ENCODE data around the gene GAGE12F. TPM values are rescaled to one million over a fixed set of nuclear protein-coding genes. Genes with fewer than 3 reads are reported as not detected.
"Not testable (repeated sequence)": the region's sequence is repeated elsewhere in the genome, so short reads cannot be mapped to it uniquely, and the experiment has no call there.

Gene GAGE12F
- total and polyA plus RNA-seq, 2 of the 4 experiments (the other 2 are of a cell fraction): not detected

GRCh38 chrX:49568728-49569127, 8.1 kb downstream of the GAGE12F start:
- POLR2A ChIA-PET (ENCODE audit: unreplicated experiment): not testable (repeated sequence)

DNA sequence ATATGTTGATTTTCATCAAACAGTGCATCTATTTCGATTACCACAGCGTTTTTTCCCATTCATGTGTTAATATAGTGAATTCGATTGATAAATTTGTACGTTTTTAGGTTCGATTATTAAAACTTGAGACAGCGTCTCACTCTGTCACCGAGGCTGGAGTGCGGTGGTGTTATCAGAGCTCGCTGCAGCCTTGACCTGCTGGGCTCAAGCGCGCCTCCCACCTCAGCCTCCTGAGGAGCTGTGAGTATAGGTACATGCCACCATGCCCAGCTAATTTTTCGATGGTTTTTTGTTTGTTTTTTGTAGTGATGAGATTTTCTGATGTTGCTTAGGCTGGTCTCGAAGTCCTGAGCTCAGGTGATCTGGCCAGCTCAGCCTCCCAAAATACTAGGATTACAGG, 8.5 kb downstream of the GAGE12F start:
- H3K79me1 ChIP-seq (ENCODE audit: low read depth in 1 of 2, low read length in 2 of 2); H4K8ac ChIP-seq (ENCODE audit: low read depth in 2 of 2, low read length in 2 of 2); H3K9me3 ChIP-seq (ENCODE audit: control insufficient read depth, insufficient read depth, low read length); intact Hi-C loops (cut with micrococcal nuclease); H3K27me3 ChIP-seq (ENCODE audit: control insufficient read depth, insufficient read depth, low read length); H3K27ac ChIP-seq (ENCODE audit: insufficient read depth, low read length); H3K56ac ChIP-seq (ENCODE audit: extremely low read depth, insufficient read depth, low read length); H3K9me1 ChIP-seq (ENCODE audit: insufficient read depth, low read length); H2AK5ac ChIP-seq (ENCODE audit: low read depth, low read length); H3K9ac ChIP-seq (ENCODE audit: low read depth, low read length); ATAC-seq (ENCODE audit: low read depth); H3K4me2 ChIP-seq (ENCODE audit: low read depth, low read length); H2BK20ac ChIP-seq (ENCODE audit: low read depth, low read length); H2BK5ac ChIP-seq (ENCODE audit: low read depth, low read length, poor library complexity, severe bottlenecking); CTCF ChIA-PET; H3K36me3 ChIP-seq (ENCODE audit: control insufficient read depth, insufficient read depth, low read length); H2AFZ ChIP-seq (replicated peaks; ENCODE audit: low read length, poor library complexity); H3K4me3 ChIP-seq (ENCODE audit: insufficient read depth, low read depth, low read length); POLR2A ChIA-PET (ENCODE audit: unreplicated experiment); H4K20me1 ChIP-seq (ENCODE audit: insufficient read depth, low read length); DNase-seq; H4K91ac ChIP-seq (ENCODE audit: insufficient read depth, low read depth, low read length); H2AK9ac ChIP-seq (replicated peaks; ENCODE audit: low read depth, low read length, poor library complexity); H2BK15ac ChIP-seq (ENCODE audit: low read depth, low read length); H3K23ac ChIP-seq (ENCODE audit: low read depth, low read length); H3K14ac ChIP-seq (replicated peaks; ENCODE audit: low read depth, low read length); BruUV-seq (replicated peaks); H3K18ac ChIP-seq (ENCODE audit: low read depth, low read length); H2BK120ac ChIP-seq (ENCODE audit: low read depth, low read length); dilution Hi-C loops (cut with HindIII; ENCODE audit: low sequenced_read_pairs, unreplicated experiment); H3K4me1 ChIP-seq (ENCODE audit: control insufficient read depth, insufficient read depth, low read length); in situ Hi-C loops (cut with MboI; ENCODE audit: low sequenced_read_pairs); H3K4ac ChIP-seq (ENCODE audit: low read depth, low read length); H4K5ac ChIP-seq (ENCODE audit: low read depth, low read length): not testable (repeated sequence)
- no CpG with 5 or more reads among the region's 13 CpGs for WGBS, 2 experiments (ENCODE audit: extremely low coverage in 2 of 2, insufficient read length in 1 of 2)

More at GRCh38 chrX:49568728-49569127, 8.1 kb downstream of the GAGE12F start:
- intact Hi-C loops (cut with micrococcal nuclease); H3K4me2 ChIP-seq (ENCODE audit: low read depth, low read length); H2BK20ac ChIP-seq (ENCODE audit: low read depth, low read length); H3K9me1 ChIP-seq (ENCODE audit: insufficient read depth, low read length); H3K56ac ChIP-seq (ENCODE audit: extremely low read depth, insufficient read depth, low read length); H3K4me3 ChIP-seq (ENCODE audit: insufficient read depth, low read depth, low read length); H3K14ac ChIP-seq (replicated peaks; ENCODE audit: low read depth, low read length); H2AK5ac ChIP-seq (ENCODE audit: low read depth, low read length); BruUV-seq (replicated peaks); H3K79me1 ChIP-seq (ENCODE audit: low read depth in 1 of 2, low read length in 2 of 2); H3K23ac ChIP-seq (ENCODE audit: low read depth, low read length); DNase-seq; H2BK5ac ChIP-seq (ENCODE audit: low read depth, low read length, poor library complexity, severe bottlenecking); H4K91ac ChIP-seq (ENCODE audit: insufficient read depth, low read depth, low read length); H3K9me3 ChIP-seq (ENCODE audit: control insufficient read depth, insufficient read depth, low read length); H2BK120ac ChIP-seq (ENCODE audit: low read depth, low read length); H4K8ac ChIP-seq (ENCODE audit: low read depth in 2 of 2, low read length in 2 of 2); ATAC-seq (ENCODE audit: low read depth); H2AK9ac ChIP-seq (replicated peaks; ENCODE audit: low read depth, low read length, poor library complexity); H4K5ac ChIP-seq (ENCODE audit: low read depth, low read length); H3K18ac ChIP-seq (ENCODE audit: low read depth, low read length); H3K27me3 ChIP-seq (ENCODE audit: control insufficient read depth, insufficient read depth, low read length); H3K4ac ChIP-seq (ENCODE audit: low read depth, low read length); in situ Hi-C loops (cut with MboI; ENCODE audit: low sequenced_read_pairs); H3K27ac ChIP-seq (ENCODE audit: insufficient read depth, low read length); H3K36me3 ChIP-seq (ENCODE audit: control insufficient read depth, insufficient read depth, low read length); H3K9ac ChIP-seq (ENCODE audit: low read depth, low read length); dilution Hi-C loops (cut with HindIII; ENCODE audit: low sequenced_read_pairs, unreplicated experiment); CTCF ChIA-PET; H2BK15ac ChIP-seq (ENCODE audit: low read depth, low read length); H3K4me1 ChIP-seq (ENCODE audit: control insufficient read depth, insufficient read depth, low read length); H4K20me1 ChIP-seq (ENCODE audit: insufficient read depth, low read length); H2AFZ ChIP-seq (replicated peaks; ENCODE audit: low read length, poor library complexity): not testable (repeated sequence)
- WGBS, 2 experiments (ENCODE audit: extremely low coverage in 2 of 2, insufficient read length in 1 of 2): no CpG with 5 or more reads among the region's 11 CpGs

Data from IMR-90 (cell line).